ENCODE measurements around the gene FAM76B. TPM values are rescaled to one million over a fixed set of nuclear protein-coding genes. Genes with fewer than 3 reads are reported as not detected.

FAM76B gene
- total RNA-seq: 10 to 100 TPM; 14.8 to 33.8 (median 19.8) TPM

DNA sequence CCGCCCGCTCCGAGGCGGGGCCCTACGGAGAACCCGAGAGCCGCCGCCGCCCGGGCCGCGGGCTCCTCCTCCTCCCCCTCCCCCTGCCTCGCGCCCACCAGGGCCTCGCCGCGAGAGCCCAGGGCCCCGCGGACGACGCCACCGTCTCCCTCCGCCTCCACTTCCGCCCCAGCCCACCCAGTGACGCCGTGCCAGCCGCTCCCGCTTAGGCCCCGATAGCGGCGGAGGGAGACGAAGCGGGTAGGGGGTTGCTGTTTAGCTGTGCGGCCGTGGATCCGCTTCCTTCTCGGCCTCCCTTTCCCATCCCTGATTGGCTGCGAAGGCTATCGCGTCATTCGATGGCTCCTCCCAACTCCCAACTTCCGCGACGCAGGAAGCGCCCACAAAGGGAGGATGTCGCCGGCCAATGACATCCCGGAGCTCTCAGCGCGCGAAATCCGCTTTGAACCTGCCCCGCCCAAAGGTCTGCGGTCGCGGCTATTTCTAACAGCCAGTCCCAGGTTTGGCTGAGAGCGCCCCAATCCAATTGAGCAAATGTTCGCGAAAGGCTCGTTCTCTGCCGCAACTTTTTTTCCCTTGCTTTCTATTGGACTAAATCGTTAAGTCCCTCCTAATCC lies at the start of gene FAM76B:
FAM76B (minus strand) TSS at position 277 of the 617 bp plus-strand sequence. CDS start 304 bp downstream, outside the sequence.
- peaks cover 0 to 30% (median 16%) of the 10 kb centered on the region in 3 donors for H3K4me1 ChIP-seq
- peaks cover 0 to 34% (median 0%) of the 10 kb centered on the region in 3 donors for H3K36me3 ChIP-seq
- DNase-seq: peak; percentile 87
- TF ChIP-seq, protein P1, sequence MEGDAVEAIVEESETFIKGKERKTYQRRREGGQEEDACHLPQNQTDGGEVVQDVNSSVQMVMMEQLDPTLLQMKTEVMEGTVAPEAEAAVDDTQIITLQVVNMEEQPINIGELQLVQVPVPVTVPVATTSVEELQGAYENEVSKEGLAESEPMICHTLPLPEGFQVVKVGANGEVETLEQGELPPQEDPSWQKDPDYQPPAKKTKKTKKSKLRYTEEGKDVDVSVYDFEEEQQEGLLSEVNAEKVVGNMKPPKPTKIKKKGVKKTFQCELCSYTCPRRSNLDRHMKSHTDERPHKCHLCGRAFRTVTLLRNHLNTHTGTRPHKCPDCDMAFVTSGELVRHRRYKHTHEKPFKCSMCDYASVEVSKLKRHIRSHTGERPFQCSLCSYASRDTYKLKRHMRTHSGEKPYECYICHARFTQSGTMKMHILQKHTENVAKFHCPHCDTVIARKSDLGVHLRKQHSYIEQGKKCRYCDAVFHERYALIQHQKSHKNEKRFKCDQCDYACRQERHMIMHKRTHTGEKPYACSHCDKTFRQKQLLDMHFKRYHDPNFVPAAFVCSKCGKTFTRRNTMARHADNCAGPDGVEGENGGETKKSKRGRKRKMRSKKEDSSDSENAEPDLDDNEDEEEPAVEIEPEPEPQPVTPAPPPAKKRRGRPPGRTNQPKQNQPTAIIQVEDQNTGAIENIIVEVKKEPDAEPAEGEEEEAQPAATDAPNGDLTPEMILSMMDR (IDR thresholded peaks at IDR 0.05): no peak
- TF ChIP-seq POLR2A (IDR thresholded peaks at IDR 0.05): peak in 3 of 4 donors; percentile 35 to 93 (median 72)
- intact Hi-C loops (cut with DNase I): no loop called here
- peak within 1 kb of the TSS; percentile 98 to 99 (median 99) for H3K27ac ChIP-seq
- no peaks in the 10 kb centered on the region for H3K27me3 ChIP-seq
- peak within 1 kb of the TSS; percentile 85 to 96 (median 88) for H3K4me3 ChIP-seq
- no peaks in the 10 kb centered on the region for H3K9me3 ChIP-seq
- WGBS, 2 donors: 1% methylated on average over 30 of the region's 62 CpGs

DNA sequence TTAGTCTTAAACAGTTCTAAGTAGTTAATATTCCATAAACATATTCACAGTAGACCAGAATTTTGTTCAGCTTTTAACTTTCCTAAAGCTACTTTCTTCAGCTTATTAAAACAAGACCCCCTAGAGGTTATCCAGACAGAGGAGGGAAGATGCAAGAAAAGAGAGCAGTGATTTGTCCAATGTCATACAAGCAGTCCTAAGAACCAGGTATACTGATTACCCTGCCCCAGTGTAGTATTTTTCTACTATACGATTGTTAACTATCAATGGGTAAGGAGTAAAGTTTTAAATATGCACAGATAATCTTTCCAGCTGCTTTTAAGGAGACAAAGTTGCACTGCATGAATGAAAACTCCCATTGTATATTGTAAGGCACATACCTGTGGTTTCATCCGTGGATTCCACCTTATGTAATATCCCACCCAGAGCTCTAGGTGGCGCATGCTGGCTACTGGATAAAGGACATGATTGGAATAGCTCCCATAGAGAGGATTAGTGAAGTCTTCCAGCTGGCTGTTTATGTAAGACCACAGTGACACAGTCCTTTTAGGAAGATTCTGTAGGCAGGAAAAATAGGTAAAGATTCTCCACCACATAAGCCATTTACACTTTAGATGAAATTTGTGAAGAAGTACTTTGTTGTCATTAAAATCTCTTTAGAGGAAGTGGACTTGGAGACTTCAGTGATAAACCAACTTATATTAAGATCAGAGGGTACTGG lies 46.3 kb upstream of the FAM76B start:
- H3K27ac ChIP-seq: peak overlapping the region in 1 of 4 donors; percentile 41
- 19 to 20% methylated on average over 3 of the region's 3 CpGs for WGBS, 2 donors
- no peak overlapping the region for H3K4me3 ChIP-seq
- TF ChIP-seq POLR2A (IDR thresholded peaks at IDR 0.05): no peak
- TF ChIP-seq, protein P1 (IDR thresholded peaks at IDR 0.05): peak; percentile 63 to 89 (median 84)
- no peaks in the 10 kb centered on the region for H3K9me3 ChIP-seq
- intact Hi-C loops (cut with DNase I): loop anchor here (10.0 kb wide), 1 partner anchor 589 kb away; no protein-coding TSS in a partner anchor
- peaks cover 0 to 16% (median 0%) of the 10 kb centered on the region in 3 donors for H3K4me1 ChIP-seq
- H3K27me3 ChIP-seq: no peaks in the 10 kb centered on the region
- peak; percentile 2 for DNase-seq
- peaks cover 0 to 84% (median 4%) of the 10 kb centered on the region in 3 donors for H3K36me3 ChIP-seq

DNA sequence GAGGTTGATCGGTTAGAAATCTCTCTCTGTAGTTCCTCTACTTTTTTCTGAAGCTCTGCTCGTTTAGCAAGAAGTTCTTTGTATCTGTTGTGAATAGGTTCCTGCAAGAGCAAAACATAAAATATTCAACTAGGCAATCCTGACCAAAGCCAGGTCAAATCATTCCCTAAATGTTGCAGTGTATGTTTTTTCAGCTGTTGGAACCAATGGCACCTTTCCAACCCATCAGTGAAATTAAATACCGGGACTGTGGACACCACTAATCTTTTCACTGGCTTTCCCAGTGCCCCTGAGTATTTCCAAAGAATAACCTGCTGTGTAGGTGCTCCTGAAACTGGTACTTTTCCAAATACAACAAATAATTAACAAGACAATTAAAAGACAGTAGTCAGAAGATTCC lies 45.8 kb upstream of the FAM76B start:
- intact Hi-C loops (cut with DNase I): loop anchor here (10.0 kb wide), 1 partner anchor 589 kb away; no protein-coding TSS in a partner anchor
- peaks cover 0 to 83% (median 4%) of the 10 kb centered on the region in 3 donors for H3K36me3 ChIP-seq
- DNase-seq: no peak

DNA sequence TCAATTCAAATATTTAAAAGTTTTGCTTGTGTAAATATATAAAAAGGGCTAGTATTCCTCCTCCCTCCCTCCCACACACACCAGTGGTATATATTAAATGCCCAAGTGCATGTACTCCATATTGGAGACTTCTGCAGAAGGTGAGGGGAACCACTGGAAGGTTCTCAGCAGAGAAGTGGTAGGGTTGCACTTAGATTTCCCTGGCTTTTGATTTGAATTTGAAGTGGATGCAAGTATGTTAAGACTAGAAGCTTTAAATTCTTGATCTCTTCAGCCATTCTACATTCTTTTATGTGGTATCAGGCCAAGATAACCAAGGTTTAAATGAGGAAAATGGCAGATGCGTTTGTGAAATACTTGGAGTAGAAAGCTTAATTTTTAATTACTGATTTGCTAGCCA lies 43.8 kb upstream of the FAM76B start:
- no peak overlapping the region for H3K27ac ChIP-seq
- no peaks in the 10 kb centered on the region for H3K9me3 ChIP-seq
- TF ChIP-seq, protein P1 (IDR thresholded peaks at IDR 0.05): no peak
- TF ChIP-seq POLR2A (IDR thresholded peaks at IDR 0.05): no peak
- 45 to 94% methylated on average over 1 of the region's 1 CpG for WGBS, 2 donors
- intact Hi-C loops (cut with DNase I): loop anchor here (10.0 kb wide), 1 partner anchor 591 kb away; no protein-coding TSS in a partner anchor
- H3K4me3 ChIP-seq: no peak overlapping the region
- no peaks in the 10 kb centered on the region for H3K27me3 ChIP-seq
- H3K36me3 ChIP-seq: peaks cover 0 to 85% (median 4%) of the 10 kb centered on the region in 3 donors
- peaks cover 0 to 21% (median 0%) of the 10 kb centered on the region in 3 donors for H3K4me1 ChIP-seq
- no peak for DNase-seq

More for the DNA sequence above, 45.8 kb upstream of the FAM76B start:
- Histone ChIP-seq H3K9me3 (no peaks in the 10 kb centered on the region), H3K27ac (no peak overlapping the region), H3K4me1 (peaks cover 0 to 21% (median 0%) of the 10 kb centered on the region in 3 donors), H3K27me3 (no peaks in the 10 kb centered on the region), H3K4me3 (no peak overlapping the region)
- TF ChIP-seq, protein P1 (IDR thresholded peaks at IDR 0.05): no peak
- TF ChIP-seq POLR2A (IDR thresholded peaks at IDR 0.05): no peak
- 60 to 66% methylated on average over 3 of the region's 3 CpGs for WGBS, 2 donors

DNA sequence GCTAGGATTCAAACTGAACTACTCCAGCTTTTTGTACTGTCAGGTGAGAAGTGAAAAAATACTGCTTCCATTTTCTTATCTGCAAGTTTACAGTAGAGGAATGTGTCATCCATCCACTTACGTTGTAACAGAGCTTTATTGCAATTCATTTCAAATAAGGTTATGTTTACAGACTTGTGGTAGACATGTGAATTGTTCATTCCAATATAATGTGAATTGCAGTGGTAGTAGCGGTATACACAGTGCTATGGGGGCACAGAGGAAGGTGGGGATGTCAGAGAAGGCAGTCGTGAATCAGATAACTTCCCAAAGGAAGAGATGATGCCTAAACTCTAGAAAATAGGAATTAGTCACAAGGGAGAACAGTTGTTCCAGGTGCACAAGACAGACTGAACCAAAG lies 43.2 kb upstream of the FAM76B start:
- H3K27me3 ChIP-seq: no peaks in the 10 kb centered on the region
- 65 to 82% methylated on average over 3 of the region's 3 CpGs for WGBS, 2 donors
- H3K4me1 ChIP-seq: peaks cover 0 to 21% (median 0%) of the 10 kb centered on the region in 3 donors
- H3K4me3 ChIP-seq: no peak overlapping the region
- H3K27ac ChIP-seq: no peak overlapping the region
- DNase-seq: no peak
- intact Hi-C loops (cut with DNase I): loop anchor here (10.0 kb wide), 1 partner anchor 592 kb away; no protein-coding TSS in a partner anchor
- TF ChIP-seq POLR2A (IDR thresholded peaks at IDR 0.05): no peak
- TF ChIP-seq, protein P1 (IDR thresholded peaks at IDR 0.05): no peak
- H3K36me3 ChIP-seq: peaks cover 0 to 82% (median 4%) of the 10 kb centered on the region in 3 donors
- no peaks in the 10 kb centered on the region for H3K9me3 ChIP-seq
